HepG2 (cell line): Measurements from ENCODE around the gene POFUT1. TPM values are rescaled to one million over a fixed set of nuclear protein-coding genes. Genes with fewer than 3 reads are reported as not detected.

ENCODE experiments used
- BRCA1 ChIP-seq: sonication (generic); formaldehyde crosslinking; IDR thresholded peaks from 2 replicates; pipeline ENCODE4 v1.4.0; 2020; ENCODE audit warnings: missing genetic modification reagents
- ISL2 ChIP-seq: sonication (generic); formaldehyde crosslinking; IDR thresholded peaks from 2 replicates; pipeline ENCODE4 v1.5.0; 2020; ENCODE audit warnings: missing genetic modification reagents
- MLLT10 ChIP-seq: sonication (generic); formaldehyde crosslinking; IDR thresholded peaks from 2 replicates; pipeline ENCODE4 v1.4.0; 2020; ENCODE audit warnings: missing genetic modification reagents
- NCOA1 ChIP-seq: sonication (generic); formaldehyde crosslinking; IDR thresholded peaks from 2 replicates; pipeline ENCODE4 v1.9.0; 2021; ENCODE audit warnings: missing genetic modification reagents
- NCOA2 ChIP-seq: sonication (generic); formaldehyde crosslinking; IDR thresholded peaks from 2 replicates; pipeline ENCODE4 v1.8.0; 2022; ENCODE audit warnings: inconsistent platforms
- NKX3-1 ChIP-seq: sonication (generic); formaldehyde crosslinking; IDR thresholded peaks from 2 replicates; pipeline ENCODE4 v1.5.0; 2020; ENCODE audit warnings: missing genetic modification reagents
- POLR2A ChIP-seq, 2 experiments: IDR thresholded peaks; 2 replicates each; pipeline ENCODE4 v1.6.1; 2011; ENCODE audit warnings: low read depth in 2 of 2, low read length in 2 of 2, mild to moderate bottlenecking in 1 of 2, moderate library complexity in 1 of 2; ENCODE audit not compliant: insufficient read depth in 1 of 2
- SMAD9 ChIP-seq: sonication (generic); formaldehyde crosslinking; IDR thresholded peaks from 2 replicates; pipeline ENCODE4 v1.5.1; 2020; ENCODE audit warnings: mild to moderate bottlenecking, missing genetic modification reagents
- SMYD3 ChIP-seq: sonication (generic); formaldehyde crosslinking; IDR thresholded peaks from 2 replicates; pipeline ENCODE4 v1.8.1; 2023; ENCODE audit warnings: mild to moderate bottlenecking, missing genetic modification reagents
- ZFP37 ChIP-seq: sonication (generic); formaldehyde crosslinking; IDR thresholded peaks from 2 replicates; pipeline ENCODE4 v1.4.0; 2020; ENCODE audit warnings: missing genetic modification reagents, borderline replicate concordance
- ZNF274 ChIP-seq: sonication (generic); formaldehyde crosslinking; IDR thresholded peaks from 2 replicates; pipeline ENCODE4 v1.5.1; 2020; ENCODE audit warnings: mild to moderate bottlenecking, missing genetic modification reagents
- ZNF354B ChIP-seq: sonication (generic); formaldehyde crosslinking; IDR thresholded peaks from 2 replicates; pipeline ENCODE4 v1.8.0; 2022; ENCODE audit warnings: mild to moderate bottlenecking, missing genetic modification reagents
- ZNF501 ChIP-seq: sonication (generic); formaldehyde crosslinking; IDR thresholded peaks from 2 replicates; pipeline ENCODE4 v1.5.1; 2020; ENCODE audit warnings: mild to moderate bottlenecking, moderate library complexity, missing genetic modification reagents
- ZNF781 ChIP-seq: sonication (generic); formaldehyde crosslinking; IDR thresholded peaks from 2 replicates; pipeline ENCODE4 v1.5.1; 2020; ENCODE audit warnings: borderline replicate concordance, mild to moderate bottlenecking, missing genetic modification reagents; ENCODE audit errors: not compliant biosample characterization
- ZNF816 ChIP-seq: sonication (generic); formaldehyde crosslinking; IDR thresholded peaks from 2 replicates; pipeline ENCODE4 v1.8.0; 2022; ENCODE audit warnings: missing genetic modification reagents, mild to moderate bottlenecking, borderline replicate concordance
- polyA plus RNA-seq, 8 experiments: library from polyadenylated mRNA; depleted of rRNA in 3 of 8; stranded (reverse) in 7 of 8; unstranded in 1 of 8; fragments of >200 nt; fragmentation: Illumina TruSeq in 4 of 8; extraction: Trizol in 4 of 8; gene quantifications; 2 replicates each; pipeline versions ENCODE4 v1.2.1 to v1.2.3, GENCODE V29; 2011 to 2016; ENCODE audit warnings: low read depth in 4 of 8, missing spikeins in 1 of 8, mixed read lengths in 1 of 8; ENCODE audit not compliant: insufficient read depth in 1 of 8
- total RNA-seq, 5 experiments: library from RNA; depleted of rRNA; stranded (reverse); fragments of >200 nt; fragmentation: Illumina TruSeq; extraction: Trizol; gene quantifications; 2 replicates each; pipeline ENCODE4 v1.2.3, GENCODE V29; 2016; ENCODE audit warnings: low read depth in 1 of 5
- TF ChIP-seq, protein P1 (sequence below): IDR thresholded peaks from 2 replicates; pipeline ENCODE4 v1.6.1; 2016; ENCODE audit warnings: missing compliant biosample characterization, missing genetic modification reagents, borderline replicate concordance
- TF ChIP-seq, protein P2 (sequence below): sonication (generic); formaldehyde crosslinking; IDR thresholded peaks from 2 replicates; pipeline ENCODE4 v1.8.0; 2022; ENCODE audit warnings: mild to moderate bottlenecking, missing genetic modification reagents, borderline replicate concordance
- TF ChIP-seq, protein P3 (sequence below): sonication (generic); formaldehyde crosslinking; IDR thresholded peaks from 2 replicates; pipeline ENCODE4 v1.4.0; 2020; ENCODE audit warnings: missing genetic modification reagents, borderline replicate concordance
- TF ChIP-seq, protein P4 (sequence below): sonication (generic); formaldehyde crosslinking; IDR thresholded peaks from 2 replicates; pipeline ENCODE4 v1.5.0; 2020; ENCODE audit warnings: mild to moderate bottlenecking, missing genetic modification reagents
- TF ChIP-seq, protein P5 (sequence below): sonication (generic); formaldehyde crosslinking; IDR thresholded peaks from 2 replicates; pipeline ENCODE4 v1.5.0; 2020; ENCODE audit warnings: missing genetic modification reagents, mild to moderate bottlenecking, borderline replicate concordance
- TF ChIP-seq, protein P6 (sequence below): IDR thresholded peaks from 2 replicates; pipeline ENCODE4 v1.6.1; 2016; ENCODE audit warnings: missing compliant biosample characterization, missing genetic modification reagents, borderline replicate concordance

Gene POFUT1
- total and polyA plus RNA-seq, 2 of the 13 experiments (the other 11 are each of a cell fraction or from before 2014, with no cell fraction given) = 35.5 to 58.3 TPM

DNA sequence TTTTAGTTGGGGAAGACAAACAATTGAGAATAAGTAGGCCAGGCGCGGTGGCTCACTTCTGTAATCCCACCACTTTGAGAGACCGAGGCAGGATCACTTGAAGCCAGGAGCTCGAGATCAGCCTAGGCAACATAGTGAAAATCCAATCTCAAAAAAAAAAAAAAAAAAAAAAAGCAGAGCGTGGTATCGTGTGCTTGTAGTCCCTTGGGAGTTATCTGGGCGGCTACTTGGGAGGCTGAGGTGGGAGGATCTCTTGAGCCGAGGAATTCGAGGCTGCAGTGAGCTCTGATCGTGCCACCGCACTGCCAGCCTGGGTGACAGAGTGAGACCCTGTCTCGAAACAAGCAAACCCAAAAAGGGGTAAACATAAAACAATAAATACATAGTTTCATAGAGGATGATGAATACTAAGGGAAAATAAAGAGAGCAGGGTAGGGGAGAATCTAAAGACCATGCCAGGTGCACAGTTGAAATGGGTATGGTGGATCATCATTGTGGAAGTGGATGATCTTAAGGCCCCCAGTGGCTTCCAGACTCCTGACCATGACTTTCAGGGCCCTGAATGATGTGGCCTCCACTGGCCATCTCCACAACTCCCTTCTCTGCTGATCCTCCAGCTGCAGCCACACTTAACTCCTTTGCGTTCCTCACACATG is 947 bp downstream of the POFUT1 start (continued):
- TF ChIP-seq, protein P1, sequence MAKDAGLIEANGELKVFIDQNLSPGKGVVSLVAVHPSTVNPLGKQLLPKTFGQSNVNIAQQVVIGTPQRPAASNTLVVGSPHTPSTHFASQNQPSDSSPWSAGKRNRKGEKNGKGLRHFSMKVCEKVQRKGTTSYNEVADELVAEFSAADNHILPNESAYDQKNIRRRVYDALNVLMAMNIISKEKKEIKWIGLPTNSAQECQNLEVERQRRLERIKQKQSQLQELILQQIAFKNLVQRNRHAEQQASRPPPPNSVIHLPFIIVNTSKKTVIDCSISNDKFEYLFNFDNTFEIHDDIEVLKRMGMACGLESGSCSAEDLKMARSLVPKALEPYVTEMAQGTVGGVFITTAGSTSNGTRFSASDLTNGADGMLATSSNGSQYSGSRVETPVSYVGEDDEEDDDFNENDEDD = no peak
- TF ChIP-seq ZFP37 (no peak), ZNF781 (CRISPR knock-in tag) (no peak), BRCA1 (no peak), MLLT10 (no peak), SMYD3 (0 out of 2 replicates have a peak, but pooled peaks have one; percentile 7), NCOA2 (CRISPR knock-in tag) (no peak), ZNF274 (CRISPR knock-in tag) (no peak), ZNF501 (CRISPR knock-in tag) (0 out of 2 replicates have a peak, but pooled peaks have one; percentile 9), SMAD9 (CRISPR knock-in tag) (no peak), ZNF816 (CRISPR knock-in tag) (no peak), ZNF354B (CRISPR knock-in tag) (no peak), NKX3-1 (no peak), ISL2 (CRISPR knock-in tag) (no peak), NCOA1 (CRISPR knock-in tag) (no peak), POLR2A (IDR thresholded peaks at IDR 0.05; ENCODE audit: insufficient read depth in 1 of 2, low read depth in 2 of 2, low read length in 2 of 2) (0 out of 4 replicates have a peak, but pooled peaks of 1 of the 2 experiments have one; percentile 17)
- TF ChIP-seq, protein P2, sequence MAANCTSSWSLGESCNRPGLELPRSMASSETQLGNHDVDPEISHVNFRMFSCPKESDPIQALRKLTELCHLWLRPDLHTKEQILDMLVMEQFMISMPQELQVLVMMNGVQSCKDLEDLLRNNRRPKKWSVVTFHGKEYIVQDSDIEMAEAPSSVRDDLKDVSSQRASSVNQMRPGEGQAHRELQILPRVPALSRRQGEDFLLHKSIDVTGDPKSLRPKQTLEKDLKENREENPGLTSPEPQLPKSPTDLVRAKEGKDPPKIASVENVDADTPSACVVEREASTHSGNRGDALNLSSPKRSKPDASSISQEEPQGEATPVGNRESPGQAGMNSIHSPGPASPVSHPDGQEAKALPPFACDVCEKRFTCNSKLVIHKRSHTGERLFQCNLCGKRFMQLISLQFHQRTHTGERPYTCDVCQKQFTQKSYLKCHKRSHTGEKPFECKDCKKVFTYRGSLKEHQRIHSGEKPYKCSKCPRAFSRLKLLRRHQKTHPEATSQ (CRISPR knock-in tag) = 0 out of 2 replicates have a peak, but pooled peaks have one; percentile 7
- TF ChIP-seq, protein P3, sequence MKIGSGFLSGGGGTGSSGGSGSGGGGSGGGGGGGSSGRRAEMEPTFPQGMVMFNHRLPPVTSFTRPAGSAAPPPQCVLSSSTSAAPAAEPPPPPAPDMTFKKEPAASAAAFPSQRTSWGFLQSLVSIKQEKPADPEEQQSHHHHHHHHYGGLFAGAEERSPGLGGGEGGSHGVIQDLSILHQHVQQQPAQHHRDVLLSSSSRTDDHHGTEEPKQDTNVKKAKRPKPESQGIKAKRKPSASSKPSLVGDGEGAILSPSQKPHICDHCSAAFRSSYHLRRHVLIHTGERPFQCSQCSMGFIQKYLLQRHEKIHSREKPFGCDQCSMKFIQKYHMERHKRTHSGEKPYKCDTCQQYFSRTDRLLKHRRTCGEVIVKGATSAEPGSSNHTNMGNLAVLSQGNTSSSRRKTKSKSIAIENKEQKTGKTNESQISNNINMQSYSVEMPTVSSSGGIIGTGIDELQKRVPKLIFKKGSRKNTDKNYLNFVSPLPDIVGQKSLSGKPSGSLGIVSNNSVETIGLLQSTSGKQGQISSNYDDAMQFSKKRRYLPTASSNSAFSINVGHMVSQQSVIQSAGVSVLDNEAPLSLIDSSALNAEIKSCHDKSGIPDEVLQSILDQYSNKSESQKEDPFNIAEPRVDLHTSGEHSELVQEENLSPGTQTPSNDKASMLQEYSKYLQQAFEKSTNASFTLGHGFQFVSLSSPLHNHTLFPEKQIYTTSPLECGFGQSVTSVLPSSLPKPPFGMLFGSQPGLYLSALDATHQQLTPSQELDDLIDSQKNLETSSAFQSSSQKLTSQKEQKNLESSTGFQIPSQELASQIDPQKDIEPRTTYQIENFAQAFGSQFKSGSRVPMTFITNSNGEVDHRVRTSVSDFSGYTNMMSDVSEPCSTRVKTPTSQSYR (CRISPR knock-in tag) = no peak
- TF ChIP-seq, protein P4, sequence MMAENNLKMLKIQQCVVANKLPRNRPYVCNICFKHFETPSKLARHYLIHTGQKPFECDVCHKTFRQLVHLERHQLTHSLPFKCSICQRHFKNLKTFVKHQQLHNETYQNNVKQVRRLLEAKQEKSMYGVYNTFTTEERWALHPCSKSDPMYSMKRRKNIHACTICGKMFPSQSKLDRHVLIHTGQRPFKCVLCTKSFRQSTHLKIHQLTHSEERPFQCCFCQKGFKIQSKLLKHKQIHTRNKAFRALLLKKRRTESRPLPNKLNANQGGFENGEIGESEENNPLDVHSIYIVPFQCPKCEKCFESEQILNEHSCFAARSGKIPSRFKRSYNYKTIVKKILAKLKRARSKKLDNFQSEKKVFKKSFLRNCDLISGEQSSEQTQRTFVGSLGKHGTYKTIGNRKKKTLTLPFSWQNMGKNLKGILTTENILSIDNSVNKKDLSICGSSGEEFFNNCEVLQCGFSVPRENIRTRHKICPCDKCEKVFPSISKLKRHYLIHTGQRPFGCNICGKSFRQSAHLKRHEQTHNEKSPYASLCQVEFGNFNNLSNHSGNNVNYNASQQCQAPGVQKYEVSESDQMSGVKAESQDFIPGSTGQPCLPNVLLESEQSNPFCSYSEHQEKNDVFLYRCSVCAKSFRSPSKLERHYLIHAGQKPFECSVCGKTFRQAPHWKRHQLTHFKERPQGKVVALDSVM = peak; percentile 95
- TF ChIP-seq, protein P5, sequence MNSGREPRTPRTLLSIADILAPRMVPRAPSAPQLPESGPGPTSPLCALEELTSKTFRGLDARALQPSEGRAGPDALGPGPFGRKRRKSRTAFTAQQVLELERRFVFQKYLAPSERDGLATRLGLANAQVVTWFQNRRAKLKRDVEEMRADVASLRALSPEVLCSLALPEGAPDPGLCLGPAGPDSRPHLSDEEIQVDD = no peak
- TF ChIP-seq, protein P6, sequence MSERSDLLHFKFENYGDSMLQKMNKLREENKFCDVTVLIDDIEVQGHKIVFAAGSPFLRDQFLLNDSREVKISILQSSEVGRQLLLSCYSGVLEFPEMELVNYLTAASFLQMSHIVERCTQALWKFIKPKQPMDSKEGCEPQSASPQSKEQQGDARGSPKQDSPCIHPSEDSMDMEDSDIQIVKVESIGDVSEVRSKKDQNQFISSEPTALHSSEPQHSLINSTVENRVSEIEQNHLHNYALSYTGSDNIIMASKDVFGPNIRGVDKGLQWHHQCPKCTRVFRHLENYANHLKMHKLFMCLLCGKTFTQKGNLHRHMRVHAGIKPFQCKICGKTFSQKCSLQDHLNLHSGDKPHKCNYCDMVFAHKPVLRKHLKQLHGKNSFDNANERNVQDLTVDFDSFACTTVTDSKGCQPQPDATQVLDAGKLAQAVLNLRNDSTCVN (CRISPR knock-in tag) = no peak
